Measurements from ENCODE around the gene AEBP1. TPM values are rescaled to one million over a fixed set of nuclear protein-coding genes. Genes with fewer than 3 reads are reported as not detected.
A peak's percentile ranks its signal among the peaks of the same experiment; 100 is the strongest.

Gene AEBP1
- total and polyA plus RNA-seq, 9 of the 15 experiments (the other 6 are each of a cell fraction or from before 2014, with no cell fraction given), result 0.03 to 0.78 (median 0.30) TPM; not detected in 2

- intact Hi-C loops (cut with micrococcal nuclease), result loop anchor here (5.0 kb wide), 1 partner anchor 49 kb away; no protein-coding TSS in a partner anchor
- in situ Hi-C loops (cut with MboI), result no loop called here
- POLR2A ChIA-PET, result interaction anchor here (0.8 to 2.1 kb wide), 5 partner anchors 9 to 210 kb away, joined by 3 to 9 read pairs (median 5); no protein-coding TSS in a partner anchor
These were observed 44.0 kb downstream of the AEBP1 start for GRCh38 chr7:44148166-44148565.

More at GRCh38 chr7:44148166-44148565, 44.0 kb downstream of the AEBP1 start:
- Histone ChIP-seq H3K4me1 (replicated peaks in 1 of 2; ENCODE audit: control insufficient read depth in 2 of 2, insufficient read depth in 2 of 2, low read length in 2 of 2) (peaks cover 21 to 71% of the 10 kb centered on the region in 2 experiments), H3K36me3 (ENCODE audit: control insufficient read depth, insufficient read depth, low read length) (no peaks in the 10 kb centered on the region), H3K9me3 (replicated peaks; ENCODE audit: control insufficient read depth, insufficient read depth, low read depth, low read length) (no peaks in the 10 kb centered on the region), H4K20me1 (replicated peaks; ENCODE audit: control insufficient read depth, insufficient read depth, low read length) (no peaks in the 10 kb centered on the region), H2AFZ (ENCODE audit: low read depth, low read length) (peak overlapping the region; percentile 99), H3K4me3 (no peak overlapping the region), H3K27me3 (ENCODE audit: control insufficient read depth in 2 of 2, insufficient read depth in 2 of 2, low read length in 2 of 2) (no peaks in the 10 kb centered on the region), H3K4me2 (ENCODE audit: insufficient read depth, low read length) (peak overlapping the region; percentile 53), H3K9me1 (ENCODE audit: control insufficient read depth, insufficient read depth, low read length) (no peaks in the 10 kb centered on the region), H3K27ac (ENCODE audit: extremely low read depth, low read depth, low read length) (0 out of 3 replicates have a peak overlapping the region, but pooled peaks have one; percentile 79), H3K9ac (ENCODE audit: insufficient read depth in 1 of 2, low read depth in 2 of 2, low read length in 2 of 2) (no peak overlapping the region), H3K79me2 (ENCODE audit: control insufficient read depth, insufficient read depth, low read length) (no peaks in the 10 kb centered on the region)
- BruUV-seq (replicated peaks), result no TSS peak
- ATAC-seq (no peak), DNase-seq (ENCODE audit: extremely low read depth in 1 of 4, low spot score in 3 of 4) (no peak), FAIRE-seq (no peak)
- CTCF ChIA-PET (ENCODE audit: low intra/inter-chr PET ratio), result no interaction called here
- 69% methylated on average over 2 of the region's 2 CpGs for WGBS (ENCODE audit: insufficient coverage, low coverage, missing lambda C conversion rate)
- no peak for TF ChIP-seq THRA (IDR thresholded peaks at IDR 0.05)
- TF ChIP-seq ZNF780A (CRISPR knock-in tag; IDR thresholded peaks at IDR 0.05), result no peak
- TF ChIP-seq DMBX1 (CRISPR knock-in tag; IDR thresholded peaks at IDR 0.05; ENCODE audit: borderline replicate concordance), result no peak
- no peak for TF ChIP-seq ZNF217 (CRISPR knock-in tag; IDR thresholded peaks at IDR 0.05)
- no peak for TF ChIP-seq STAT5A (IDR thresholded peaks at IDR 0.05; ENCODE audit: borderline replicate concordance, low read length)
- TF ChIP-seq ELF4 (CRISPR knock-in tag; IDR thresholded peaks at IDR 0.05), result no peak
- no peak for TF ChIP-seq USF1 (CRISPR knock-in tag; IDR thresholded peaks at IDR 0.05)
- no peak for TF ChIP-seq ZNF609 (CRISPR knock-in tag; IDR thresholded peaks at IDR 0.05; ENCODE audit: borderline replicate concordance)
- no peak for TF ChIP-seq CTCF (IDR thresholded peaks at IDR 0.05 in 2 of 3, conservative IDR thresholded peaks at IDR 0.05 in 1 of 3; ENCODE audit: insufficient read depth in 2 of 3, low read depth in 1 of 3, low read length in 3 of 3)
- TF ChIP-seq ARID3A (IDR thresholded peaks at IDR 0.05; ENCODE audit: borderline replicate concordance, low read depth, low read length), result no peak
- no peak for TF ChIP-seq ZNF695 (CRISPR knock-in tag; IDR thresholded peaks at IDR 0.05)
